ENCODE data around the gene BTG3. TPM values are rescaled to one million over a fixed set of nuclear protein-coding genes. Genes with fewer than 3 reads are reported as not detected.
A peak's percentile ranks its signal among the peaks of the same experiment; 100 is the strongest.

BTG3 gene
- total RNA-seq, 1 experiment from 2014 or later = 23.9 TPM

DNA sequence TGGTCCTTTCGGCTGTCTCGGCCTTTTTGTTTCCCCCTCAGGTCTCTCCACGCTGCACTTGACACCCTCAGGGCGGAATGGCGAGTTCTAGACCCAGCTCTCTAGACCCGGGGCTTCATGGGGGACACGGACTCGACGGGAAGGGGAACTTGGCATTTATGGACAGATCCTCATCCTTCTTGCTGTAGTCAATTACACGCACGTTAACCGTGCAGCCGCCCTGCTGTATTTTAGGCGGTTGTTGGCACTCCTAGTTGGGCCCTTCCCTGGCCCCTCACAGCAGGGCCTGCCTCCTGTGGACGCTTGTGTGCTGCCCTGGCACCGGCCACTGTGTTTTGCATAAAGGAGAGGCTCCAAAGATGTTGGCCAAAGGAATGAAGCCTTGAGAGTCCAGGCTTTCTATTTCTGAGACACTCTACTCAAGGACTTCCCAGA lies 558 bp upstream of the BTG3 start:
- Mint-ChIP-seq H3K27me3 (ENCODE audit: low read depth) (peaks cover 20% of the 10 kb centered on the region), H3K36me3 (peaks cover 21% of the 10 kb centered on the region), H3K4me1 (peaks cover 22% of the 10 kb centered on the region), H3K4me3 (peak overlapping the region; percentile 67), H3K9me3 (peaks cover 6% of the 10 kb centered on the region), H3K27ac (no peak overlapping the region)
- no peak for ATAC-seq
- TF ChIP-seq, protein P1, sequence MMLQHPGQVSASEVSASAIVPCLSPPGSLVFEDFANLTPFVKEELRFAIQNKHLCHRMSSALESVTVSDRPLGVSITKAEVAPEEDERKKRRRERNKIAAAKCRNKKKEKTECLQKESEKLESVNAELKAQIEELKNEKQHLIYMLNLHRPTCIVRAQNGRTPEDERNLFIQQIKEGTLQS (CRISPR knock-in tag; conservative IDR thresholded peaks at IDR 0.05) = no peak
- TF ChIP-seq, protein P2, sequence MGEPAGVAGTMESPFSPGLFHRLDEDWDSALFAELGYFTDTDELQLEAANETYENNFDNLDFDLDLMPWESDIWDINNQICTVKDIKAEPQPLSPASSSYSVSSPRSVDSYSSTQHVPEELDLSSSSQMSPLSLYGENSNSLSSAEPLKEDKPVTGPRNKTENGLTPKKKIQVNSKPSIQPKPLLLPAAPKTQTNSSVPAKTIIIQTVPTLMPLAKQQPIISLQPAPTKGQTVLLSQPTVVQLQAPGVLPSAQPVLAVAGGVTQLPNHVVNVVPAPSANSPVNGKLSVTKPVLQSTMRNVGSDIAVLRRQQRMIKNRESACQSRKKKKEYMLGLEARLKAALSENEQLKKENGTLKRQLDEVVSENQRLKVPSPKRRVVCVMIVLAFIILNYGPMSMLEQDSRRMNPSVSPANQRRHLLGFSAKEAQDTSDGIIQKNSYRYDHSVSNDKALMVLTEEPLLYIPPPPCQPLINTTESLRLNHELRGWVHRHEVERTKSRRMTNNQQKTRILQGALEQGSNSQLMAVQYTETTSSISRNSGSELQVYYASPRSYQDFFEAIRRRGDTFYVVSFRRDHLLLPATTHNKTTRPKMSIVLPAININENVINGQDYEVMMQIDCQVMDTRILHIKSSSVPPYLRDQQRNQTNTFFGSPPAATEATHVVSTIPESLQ (CRISPR knock-in tag; IDR thresholded peaks at IDR 0.05) = 0 out of 2 replicates have a peak, but pooled peaks have one; percentile 20
- ChIA-PET CTCF (no interaction called here), POLR2A (no interaction called here)
- no peak for DNase-seq (ENCODE audit: low spot score)

DNA sequence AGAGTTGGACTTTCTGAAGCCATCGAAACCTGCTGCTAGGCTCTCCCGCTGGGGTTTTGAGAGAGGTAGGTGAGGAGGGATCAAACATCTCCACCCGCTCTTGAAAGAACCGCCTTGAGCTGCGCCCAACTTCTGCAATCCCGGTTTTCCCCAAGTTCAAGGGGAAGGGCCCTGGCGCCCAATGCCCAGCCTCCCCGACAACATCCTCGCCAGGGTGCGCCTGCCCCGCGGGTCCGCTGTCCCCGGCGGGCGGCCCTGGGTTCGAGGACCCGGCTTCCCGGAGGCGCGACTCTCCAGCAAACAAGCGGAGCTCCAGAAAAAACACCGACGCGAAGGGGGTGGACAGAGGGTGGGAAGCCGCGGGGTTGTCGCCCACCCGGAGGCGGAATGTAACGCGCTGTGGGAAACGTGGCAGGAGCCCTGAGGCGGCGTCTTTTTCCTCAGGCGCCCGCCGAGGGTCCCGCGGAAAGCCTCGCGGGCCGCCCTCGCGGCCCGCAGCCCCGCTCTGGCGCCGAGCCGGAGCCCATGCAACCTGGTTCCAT lies 607 bp downstream of the BTG3 start:
- TF ChIP-seq, protein P3, sequence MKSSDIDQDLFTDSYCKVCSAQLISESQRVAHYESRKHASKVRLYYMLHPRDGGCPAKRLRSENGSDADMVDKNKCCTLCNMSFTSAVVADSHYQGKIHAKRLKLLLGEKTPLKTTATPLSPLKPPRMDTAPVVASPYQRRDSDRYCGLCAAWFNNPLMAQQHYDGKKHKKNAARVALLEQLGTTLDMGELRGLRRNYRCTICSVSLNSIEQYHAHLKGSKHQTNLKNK (CRISPR knock-in tag; IDR thresholded peaks at IDR 0.05) = no peak
- TF ChIP-seq, protein P4, sequence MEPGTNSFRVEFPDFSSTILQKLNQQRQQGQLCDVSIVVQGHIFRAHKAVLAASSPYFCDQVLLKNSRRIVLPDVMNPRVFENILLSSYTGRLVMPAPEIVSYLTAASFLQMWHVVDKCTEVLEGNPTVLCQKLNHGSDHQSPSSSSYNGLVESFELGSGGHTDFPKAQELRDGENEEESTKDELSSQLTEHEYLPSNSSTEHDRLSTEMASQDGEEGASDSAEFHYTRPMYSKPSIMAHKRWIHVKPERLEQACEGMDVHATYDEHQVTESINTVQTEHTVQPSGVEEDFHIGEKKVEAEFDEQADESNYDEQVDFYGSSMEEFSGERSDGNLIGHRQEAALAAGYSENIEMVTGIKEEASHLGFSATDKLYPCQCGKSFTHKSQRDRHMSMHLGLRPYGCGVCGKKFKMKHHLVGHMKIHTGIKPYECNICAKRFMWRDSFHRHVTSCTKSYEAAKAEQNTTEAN (CRISPR knock-in tag; IDR thresholded peaks at IDR 0.05) = no peak
- no peak for TF ChIP-seq ELF4 (CRISPR knock-in tag; IDR thresholded peaks at IDR 0.05; ENCODE audit: low read depth)
- no peak for TF ChIP-seq IRF2 (CRISPR knock-in tag; IDR thresholded peaks at IDR 0.05; ENCODE audit: borderline replicate concordance, low read depth)
- no peak for TF ChIP-seq KAT7 (CRISPR knock-in tag; IDR thresholded peaks at IDR 0.05; ENCODE audit: borderline replicate concordance)
- TF ChIP-seq, protein P5, sequence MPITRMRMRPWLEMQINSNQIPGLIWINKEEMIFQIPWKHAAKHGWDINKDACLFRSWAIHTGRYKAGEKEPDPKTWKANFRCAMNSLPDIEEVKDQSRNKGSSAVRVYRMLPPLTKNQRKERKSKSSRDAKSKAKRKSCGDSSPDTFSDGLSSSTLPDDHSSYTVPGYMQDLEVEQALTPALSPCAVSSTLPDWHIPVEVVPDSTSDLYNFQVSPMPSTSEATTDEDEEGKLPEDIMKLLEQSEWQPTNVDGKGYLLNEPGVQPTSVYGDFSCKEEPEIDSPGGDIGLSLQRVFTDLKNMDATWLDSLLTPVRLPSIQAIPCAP (CRISPR knock-in tag; IDR thresholded peaks at IDR 0.05) = no peak
- no peak for TF ChIP-seq GRHL2 (CRISPR knock-in tag; IDR thresholded peaks at IDR 0.05; ENCODE audit: insufficient replicate concordance, severe bottlenecking)
- TF ChIP-seq, protein P6, sequence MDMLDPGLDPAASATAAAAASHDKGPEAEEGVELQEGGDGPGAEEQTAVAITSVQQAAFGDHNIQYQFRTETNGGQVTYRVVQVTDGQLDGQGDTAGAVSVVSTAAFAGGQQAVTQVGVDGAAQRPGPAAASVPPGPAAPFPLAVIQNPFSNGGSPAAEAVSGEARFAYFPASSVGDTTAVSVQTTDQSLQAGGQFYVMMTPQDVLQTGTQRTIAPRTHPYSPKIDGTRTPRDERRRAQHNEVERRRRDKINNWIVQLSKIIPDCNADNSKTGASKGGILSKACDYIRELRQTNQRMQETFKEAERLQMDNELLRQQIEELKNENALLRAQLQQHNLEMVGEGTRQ (CRISPR knock-in tag; IDR thresholded peaks at IDR 0.05) = no peak
- TF ChIP-seq SP1 (CRISPR knock-in tag; conservative IDR thresholded peaks at IDR 0.05) = no peak
- TF ChIP-seq MXD4 (CRISPR knock-in tag; IDR thresholded peaks at IDR 0.05; ENCODE audit: borderline replicate concordance) = no peak
- no peak for TF ChIP-seq TP53 (CRISPR knock-in tag; IDR thresholded peaks at IDR 0.05)
- TF ChIP-seq, protein P7, sequence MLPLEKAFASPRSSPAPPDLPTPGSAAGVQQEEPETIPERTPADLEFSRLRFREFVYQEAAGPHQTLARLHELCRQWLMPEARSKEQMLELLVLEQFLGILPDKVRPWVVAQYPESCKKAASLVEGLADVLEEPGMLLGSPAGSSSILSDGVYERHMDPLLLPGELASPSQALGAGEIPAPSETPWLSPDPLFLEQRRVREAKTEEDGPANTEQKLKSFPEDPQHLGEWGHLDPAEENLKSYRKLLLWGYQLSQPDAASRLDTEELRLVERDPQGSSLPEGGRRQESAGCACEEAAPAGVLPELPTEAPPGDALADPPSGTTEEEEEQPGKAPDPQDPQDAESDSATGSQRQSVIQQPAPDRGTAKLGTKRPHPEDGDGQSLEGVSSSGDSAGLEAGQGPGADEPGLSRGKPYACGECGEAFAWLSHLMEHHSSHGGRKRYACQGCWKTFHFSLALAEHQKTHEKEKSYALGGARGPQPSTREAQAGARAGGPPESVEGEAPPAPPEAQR (CRISPR knock-in tag; IDR thresholded peaks at IDR 0.05) = no peak
- TF ChIP-seq, protein P1 (CRISPR knock-in tag; conservative IDR thresholded peaks at IDR 0.05) = no peak
- TF ChIP-seq NFE2L1 (CRISPR knock-in tag; IDR thresholded peaks at IDR 0.05) = no peak
- TF ChIP-seq SMAD3 (CRISPR knock-in tag; IDR thresholded peaks at IDR 0.05; ENCODE audit: borderline replicate concordance) = no peak
- TF ChIP-seq, protein P8, sequence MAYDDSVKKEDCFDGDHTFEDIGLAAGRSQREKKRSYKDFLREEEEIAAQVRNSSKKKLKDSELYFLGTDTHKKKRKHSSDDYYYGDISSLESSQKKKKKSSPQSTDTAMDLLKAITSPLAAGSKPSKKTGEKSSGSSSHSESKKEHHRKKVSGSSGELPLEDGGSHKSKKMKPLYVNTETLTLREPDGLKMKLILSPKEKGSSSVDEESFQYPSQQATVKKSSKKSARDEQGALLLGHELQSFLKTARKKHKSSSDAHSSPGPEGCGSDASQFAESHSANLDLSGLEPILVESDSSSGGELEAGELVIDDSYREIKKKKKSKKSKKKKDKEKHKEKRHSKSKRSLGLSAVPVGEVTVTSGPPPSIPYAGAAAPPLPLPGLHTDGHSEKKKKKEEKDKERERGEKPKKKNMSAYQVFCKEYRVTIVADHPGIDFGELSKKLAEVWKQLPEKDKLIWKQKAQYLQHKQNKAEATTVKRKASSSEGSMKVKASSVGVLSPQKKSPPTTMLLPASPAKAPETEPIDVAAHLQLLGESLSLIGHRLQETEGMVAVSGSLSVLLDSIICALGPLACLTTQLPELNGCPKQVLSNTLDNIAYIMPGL (CRISPR knock-in tag; IDR thresholded peaks at IDR 0.05) = no peak
- TF ChIP-seq, protein P9, sequence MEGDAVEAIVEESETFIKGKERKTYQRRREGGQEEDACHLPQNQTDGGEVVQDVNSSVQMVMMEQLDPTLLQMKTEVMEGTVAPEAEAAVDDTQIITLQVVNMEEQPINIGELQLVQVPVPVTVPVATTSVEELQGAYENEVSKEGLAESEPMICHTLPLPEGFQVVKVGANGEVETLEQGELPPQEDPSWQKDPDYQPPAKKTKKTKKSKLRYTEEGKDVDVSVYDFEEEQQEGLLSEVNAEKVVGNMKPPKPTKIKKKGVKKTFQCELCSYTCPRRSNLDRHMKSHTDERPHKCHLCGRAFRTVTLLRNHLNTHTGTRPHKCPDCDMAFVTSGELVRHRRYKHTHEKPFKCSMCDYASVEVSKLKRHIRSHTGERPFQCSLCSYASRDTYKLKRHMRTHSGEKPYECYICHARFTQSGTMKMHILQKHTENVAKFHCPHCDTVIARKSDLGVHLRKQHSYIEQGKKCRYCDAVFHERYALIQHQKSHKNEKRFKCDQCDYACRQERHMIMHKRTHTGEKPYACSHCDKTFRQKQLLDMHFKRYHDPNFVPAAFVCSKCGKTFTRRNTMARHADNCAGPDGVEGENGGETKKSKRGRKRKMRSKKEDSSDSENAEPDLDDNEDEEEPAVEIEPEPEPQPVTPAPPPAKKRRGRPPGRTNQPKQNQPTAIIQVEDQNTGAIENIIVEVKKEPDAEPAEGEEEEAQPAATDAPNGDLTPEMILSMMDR (IDR thresholded peaks at IDR 0.05) = no peak
- DNase-seq (ENCODE audit: low spot score) = peak; percentile 16
- CTCF ChIA-PET = interaction anchor here (1.3 kb wide), 1 partner anchor 26 kb away, joined by 5 read pairs; no protein-coding TSS in a partner anchor
- peaks cover 31% of the 10 kb centered on the region for H3K36me3 Mint-ChIP-seq
- peaks cover 26% of the 10 kb centered on the region for H3K4me1 Mint-ChIP-seq
- peak overlapping the region; percentile 87 for H3K4me3 Mint-ChIP-seq
- peak; percentile 5 for ATAC-seq
- POLR2A ChIA-PET = no interaction called here
- H3K27me3 Mint-ChIP-seq (ENCODE audit: low read depth) = peaks cover 20% of the 10 kb centered on the region
- no peak overlapping the region for H3K27ac Mint-ChIP-seq
- H3K9me3 Mint-ChIP-seq = peaks cover 6% of the 10 kb centered on the region

All from WTC11 (cell line).